DND-41 (cell line): ENCODE data around the gene MAGI1.
"Not testable (repeated sequence)": the region's sequence is repeated elsewhere in the genome, so short reads cannot be mapped to it uniquely, and the experiment has no call there.

Experiments
- ATAC-seq: fragments of 200-7000 bp; cut with Tn5 transposase; 3 replicates; pipeline ENCODE4 v1.9.1; 2021; ENCODE audit warnings: low read depth; ENCODE audit not compliant: insufficient read depth
- DNase-seq: peaks from one replicate; pipeline ENCODE4 v3.0.0-alpha.2; 2020
- H2AFZ ChIP-seq: 2 replicates; pipeline ENCODE4 v1.6.0; 2012; ENCODE audit warnings: low read depth, low read length
- H3K27ac ChIP-seq: 2 replicates; pipeline ENCODE4 v1.5.1; 2012; ENCODE audit warnings: low read length, inconsistent platforms
- H3K27me3 ChIP-seq: fragments of 200-600 bp; sonication (generic); 2 replicates; pipeline ENCODE4 v1.6.0; 2012; ENCODE audit warnings: low read length, mild to moderate bottlenecking, inconsistent platforms; ENCODE audit not compliant: insufficient read depth, poor library complexity
- H3K36me3 ChIP-seq: 2 replicates; pipeline ENCODE4 v1.5.1; 2012; ENCODE audit warnings: low read length, inconsistent platforms; ENCODE audit not compliant: insufficient read depth
- H3K4me1 ChIP-seq: 2 replicates; pipeline ENCODE4 v1.5.1; 2012; ENCODE audit warnings: mild to moderate bottlenecking, low read length; ENCODE audit not compliant: insufficient read depth
- H3K4me2 ChIP-seq: 2 replicates; pipeline ENCODE4 v1.6.0; 2012; ENCODE audit warnings: mild to moderate bottlenecking, moderate library complexity, low read length, inconsistent platforms; ENCODE audit not compliant: insufficient read depth
- H3K4me3 ChIP-seq, 2 experiments: fragments of 200-600 bp in 1 of 2; shearing (Covaris generic) in 1 of 2; 2 replicates each; pipeline ENCODE4 v1.5.1; 2012 to 2016; ENCODE audit warnings: inconsistent platforms in 2 of 2, low read length in 2 of 2, mild to moderate bottlenecking in 2 of 2, low read depth in 1 of 2, moderate library complexity in 1 of 2
- H3K79me2 ChIP-seq: 2 replicates; pipeline ENCODE4 v1.6.0; 2012; ENCODE audit warnings: low read length, inconsistent platforms; ENCODE audit not compliant: insufficient read depth
- H3K9ac ChIP-seq: 2 replicates; pipeline ENCODE4 v1.6.0; 2012; ENCODE audit warnings: low read depth, mild to moderate bottlenecking, inconsistent platforms, low read length, moderate library complexity
- H3K9me3 ChIP-seq: 2 replicates; pipeline ENCODE4 v1.5.1; 2012; ENCODE audit warnings: low read length, moderate library complexity, mild to moderate bottlenecking, inconsistent platforms; ENCODE audit not compliant: insufficient read depth, severe bottlenecking
- H4K20me1 ChIP-seq: 2 replicates; pipeline ENCODE4 v1.6.0; 2012; ENCODE audit warnings: low read length; ENCODE audit not compliant: insufficient read depth
- CTCF ChIP-seq: IDR thresholded peaks from 2 replicates; pipeline ENCODE4 v1.5.1; 2012; ENCODE audit warnings: borderline replicate concordance, low read length, moderate library complexity, mild to moderate bottlenecking; ENCODE audit not compliant: poor library complexity, severe bottlenecking; ENCODE audit errors: extremely low read depth
- EZH2 ChIP-seq: IDR thresholded peaks from 3 replicates; pipeline ENCODE4 v1.6.1; 2012; ENCODE audit warnings: borderline replicate concordance, low read depth, mild to moderate bottlenecking, moderate library complexity, low read length, inconsistent platforms; ENCODE audit not compliant: severe bottlenecking

Gene MAGI1

GRCh38 chr3:65864357-65864904 lies 174.3 kb downstream of the MAGI1 start:
- Histone ChIP-seq H3K36me3 (no peaks in the 10 kb centered on the region), H2AFZ (no peak overlapping the region), H3K9me3 (no peaks in the 10 kb centered on the region), H3K9ac (no peak overlapping the region), H4K20me1 (no peaks in the 10 kb centered on the region), H3K4me1 (no peaks in the 10 kb centered on the region), H3K4me2 (no peak overlapping the region), H3K79me2 (no peaks in the 10 kb centered on the region), H3K27ac (no peak overlapping the region), H3K27me3 (no peaks in the 10 kb centered on the region), H3K4me3 (no peak overlapping the region)
- ATAC-seq (no peak), DNase-seq (no peak)
- no peak for TF ChIP-seq CTCF
- TF ChIP-seq EZH2: no peak

- H3K9ac ChIP-seq: no peak overlapping the region
- TF ChIP-seq EZH2 (no peak), CTCF (no peak)
- no peak overlapping the region for H2AFZ ChIP-seq
- no peaks in the 10 kb centered on the region for H4K20me1 ChIP-seq
- H3K36me3 ChIP-seq: no peaks in the 10 kb centered on the region
- DNase-seq (no peak), ATAC-seq (no peak)
- no peaks in the 10 kb centered on the region for H3K79me2 ChIP-seq
- no peaks in the 10 kb centered on the region for H3K4me1 ChIP-seq
- no peak overlapping the region for H3K4me3 ChIP-seq
- H3K27ac ChIP-seq: no peak overlapping the region
- no peaks in the 10 kb centered on the region for H3K9me3 ChIP-seq
- H3K27me3 ChIP-seq: no peaks in the 10 kb centered on the region
- no peak overlapping the region for H3K4me2 ChIP-seq
These were observed 177.0 kb downstream of the MAGI1 start for GRCh38 chr3:65861718-65862117.

DNA sequence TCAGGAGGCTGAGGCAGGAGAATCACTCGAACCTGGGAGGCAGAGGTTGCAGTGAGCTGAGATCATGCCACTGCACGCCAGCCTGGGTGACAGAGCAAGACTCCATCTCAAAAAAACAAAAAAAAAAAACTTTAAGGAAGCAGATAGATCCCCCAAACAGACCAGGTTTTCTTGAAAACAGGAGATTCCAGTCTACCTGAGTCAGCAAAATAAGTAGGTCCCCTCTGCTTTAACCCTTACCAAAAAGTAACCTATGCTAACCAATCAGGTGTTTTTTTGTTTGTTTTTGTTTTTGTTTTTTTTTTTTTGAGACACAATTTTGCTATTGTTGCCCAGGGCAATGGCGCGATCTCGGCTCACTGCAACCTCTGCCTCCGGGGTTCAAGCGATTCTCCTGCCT lies 179.1 kb downstream of the MAGI1 start:
- not testable (repeated sequence) for ATAC-seq, H3K79me2 ChIP-seq, H3K36me3 ChIP-seq, H3K9ac ChIP-seq, H3K4me1 ChIP-seq, H2AFZ ChIP-seq, H4K20me1 ChIP-seq, H3K27me3 ChIP-seq, H3K9me3 ChIP-seq, H3K27ac ChIP-seq, DNase-seq, H3K4me2 ChIP-seq, H3K4me3 ChIP-seq

DNA sequence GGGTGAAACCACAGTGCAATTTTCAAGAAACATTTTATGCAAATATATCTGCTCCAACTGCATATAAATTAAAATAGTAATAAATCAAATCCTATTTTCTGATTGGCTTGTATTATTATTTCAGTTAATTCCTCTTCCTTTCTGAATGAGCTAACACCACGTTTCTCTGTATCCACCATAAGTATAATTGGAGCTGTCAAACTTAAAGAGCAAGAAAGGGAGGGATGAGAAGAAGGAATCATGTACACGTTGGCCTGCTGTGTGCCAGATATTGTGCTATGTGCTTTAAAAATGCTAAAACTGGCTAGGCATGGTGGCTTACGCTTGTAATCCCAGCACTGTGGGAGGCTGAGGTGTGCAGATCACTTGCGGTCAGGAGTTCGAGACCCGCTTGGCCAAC lies 180.0 kb downstream of the MAGI1 start:
- no peaks in the 10 kb centered on the region for H3K79me2 ChIP-seq
- H4K20me1 ChIP-seq: no peaks in the 10 kb centered on the region
- ATAC-seq (no peak), DNase-seq (no peak)
- H3K9me3 ChIP-seq: no peaks in the 10 kb centered on the region
- no peak overlapping the region for H3K4me3 ChIP-seq
- H3K4me2 ChIP-seq: no peak overlapping the region
- no peaks in the 10 kb centered on the region for H3K36me3 ChIP-seq
- TF ChIP-seq EZH2 (no peak), CTCF (no peak)
- H3K27me3 ChIP-seq: no peaks in the 10 kb centered on the region
- no peak overlapping the region for H2AFZ ChIP-seq
- H3K9ac ChIP-seq: no peak overlapping the region
- H3K4me1 ChIP-seq: no peaks in the 10 kb centered on the region
- H3K27ac ChIP-seq: no peak overlapping the region
